ENCODE measurements around the gene IP6K1.
"Not testable (repeated sequence)": the region's sequence is repeated elsewhere in the genome, so short reads cannot be mapped to it uniquely, and the experiment has no call there.

Gene IP6K1

DNA sequence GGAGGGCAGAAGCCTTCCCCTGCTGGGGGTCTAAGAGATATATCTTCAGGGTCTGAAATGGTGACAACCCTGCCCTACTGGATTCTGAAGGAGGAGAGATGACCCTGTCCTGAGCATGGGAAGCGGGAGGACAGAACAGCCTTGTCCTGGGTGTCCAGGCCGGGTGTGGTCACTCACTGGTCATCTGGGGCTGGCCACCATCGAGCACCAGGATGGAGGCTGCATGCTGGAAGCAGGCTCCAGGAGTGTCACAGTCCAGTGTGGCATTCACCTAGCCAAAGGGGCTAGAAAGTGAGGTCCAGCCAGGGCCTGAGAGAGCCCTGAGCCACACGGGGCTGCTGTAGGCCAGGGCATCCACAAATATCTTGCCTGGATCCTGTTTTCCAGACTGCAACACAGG lies 8.1 kb upstream of the IP6K1 start:
- no peak for DNase-seq (ENCODE audit: low spot score)

- no peak for DNase-seq (ENCODE audit: low spot score)
Measured at GRCh38 chr3:49793486-49794085, 7.2 kb upstream of the IP6K1 start.

DNA sequence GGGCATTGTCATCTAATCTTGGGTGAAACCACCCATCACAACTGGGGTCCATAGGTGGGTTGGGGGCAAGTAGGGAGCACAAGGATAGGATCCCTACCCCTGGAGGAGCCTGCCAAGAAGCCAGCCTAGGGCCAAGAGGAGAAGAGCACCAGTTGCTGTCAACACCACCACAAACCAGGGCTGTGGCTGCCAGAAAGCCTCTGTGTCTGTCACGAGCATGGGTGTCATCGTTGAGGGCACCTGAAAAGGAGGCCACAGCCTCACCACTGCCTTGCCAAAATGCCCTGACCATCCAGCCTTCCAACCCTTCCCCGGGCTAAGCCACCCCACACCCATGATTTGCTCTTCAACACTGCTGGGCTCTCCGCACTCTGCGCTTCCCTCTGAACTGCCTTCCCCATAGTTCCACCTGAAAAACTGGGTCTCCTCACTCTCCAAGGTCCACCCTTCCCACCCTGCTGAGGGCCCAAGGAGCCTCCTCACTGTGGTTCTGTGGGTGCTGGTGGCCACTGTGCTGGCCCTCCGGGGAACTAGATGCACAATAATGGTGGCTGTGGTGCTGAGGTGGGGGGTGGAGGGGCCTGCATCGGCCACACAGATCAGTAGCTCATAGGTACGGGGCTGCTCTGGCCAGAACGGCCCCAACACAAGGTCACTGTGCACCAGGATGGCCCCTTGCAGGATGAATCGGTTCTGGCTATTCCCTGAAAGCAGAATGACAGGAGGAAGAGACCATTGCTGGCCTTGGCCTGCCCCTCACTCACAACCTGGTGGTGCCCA lies 6.2 kb upstream of the IP6K1 start:
- no peak for DNase-seq (ENCODE audit: low spot score)

DNA sequence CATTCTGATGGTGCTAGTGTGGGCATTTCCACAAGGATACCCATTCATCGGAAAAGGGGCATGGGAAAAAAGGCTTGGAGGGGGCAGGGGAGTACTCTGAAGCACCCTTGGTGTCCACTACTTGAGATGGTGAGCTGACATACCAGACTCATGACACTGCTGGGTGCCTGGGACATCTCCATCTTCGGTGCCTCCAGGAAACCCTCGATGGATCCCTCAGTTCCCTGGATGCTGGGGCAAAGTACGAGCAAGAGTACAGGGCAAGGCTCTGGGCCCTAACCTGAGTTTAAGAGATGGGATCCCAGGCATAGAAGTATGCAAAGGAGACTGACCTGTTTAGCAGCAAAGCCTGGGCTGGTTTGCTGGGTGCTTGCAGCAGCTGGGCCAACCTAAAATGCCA lies 5.2 kb upstream of the IP6K1 start:
- DNase-seq (ENCODE audit: low spot score), result no peak

- DNase-seq (ENCODE audit: low spot score), result no peak
Measured at GRCh38 chr3:49790626-49791411, 4.5 kb upstream of the IP6K1 start.

DNA sequence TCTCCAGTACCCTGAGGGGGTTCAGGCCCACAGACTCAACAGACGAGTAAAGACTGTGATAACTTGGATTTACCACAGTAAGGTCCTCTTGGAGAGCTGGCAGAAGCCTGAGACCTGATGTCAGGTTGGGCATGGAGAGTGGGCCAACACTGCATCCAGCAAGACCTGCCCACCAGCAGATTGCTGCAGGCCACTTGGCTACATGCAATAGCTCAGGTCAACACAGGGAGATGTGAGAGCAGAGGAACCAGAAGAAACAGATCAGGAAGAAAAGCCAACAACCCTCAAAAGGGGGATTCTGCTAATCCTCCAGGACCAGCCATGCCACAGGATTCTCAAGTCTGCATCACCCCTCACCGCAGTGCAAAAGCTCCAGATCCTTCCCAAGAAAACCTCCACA lies 1.7 kb upstream of the IP6K1 start:
- DNase-seq (ENCODE audit: low spot score), result no peak

- DNase-seq (ENCODE audit: low spot score), result no peak
Measured at GRCh38 chr3:49787536-49787935, 1.2 kb upstream of the IP6K1 start.

DNA sequence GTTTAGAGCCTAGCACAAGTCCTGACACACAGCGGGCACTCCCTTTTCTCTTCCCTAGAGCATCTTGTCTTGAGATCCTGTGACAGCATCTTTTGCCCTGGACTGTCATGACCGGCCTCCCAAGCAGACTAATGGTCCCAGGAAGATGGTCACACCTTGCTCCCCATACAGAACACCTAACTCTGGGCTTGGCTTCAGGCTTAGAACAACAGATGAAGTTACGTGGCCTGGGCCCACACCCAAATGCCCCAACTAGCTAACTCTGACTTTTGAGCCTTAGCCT lies 781 bp upstream of the IP6K1 start:
- DNase-seq (ENCODE audit: low spot score), result no peak

- DNase-seq (ENCODE audit: low spot score), result no peak
Measured at GRCh38 chr3:49785565-49786356, 581 bp downstream of the IP6K1 start.

DNA sequence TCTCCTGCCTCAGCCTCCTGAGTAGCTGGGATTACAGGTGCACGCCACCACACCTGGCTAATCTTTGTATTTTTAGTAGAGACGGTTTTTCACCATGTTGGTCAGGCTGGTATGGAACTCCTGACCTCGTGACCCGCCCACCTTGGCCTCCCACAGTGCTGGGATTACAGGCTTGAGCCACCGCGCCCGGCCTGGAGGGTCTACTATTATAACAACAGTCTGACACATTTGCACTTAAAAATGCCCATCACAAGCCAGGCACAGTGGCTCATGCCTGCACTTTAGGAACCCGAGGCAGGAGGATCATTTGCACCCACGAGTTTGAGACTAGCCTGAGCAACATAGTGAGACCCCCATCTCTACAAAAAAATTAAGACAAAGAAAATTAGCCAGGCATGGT lies 4.1 kb downstream of the IP6K1 start:
- not testable (repeated sequence) for DNase-seq (ENCODE audit: low spot score)

DNA sequence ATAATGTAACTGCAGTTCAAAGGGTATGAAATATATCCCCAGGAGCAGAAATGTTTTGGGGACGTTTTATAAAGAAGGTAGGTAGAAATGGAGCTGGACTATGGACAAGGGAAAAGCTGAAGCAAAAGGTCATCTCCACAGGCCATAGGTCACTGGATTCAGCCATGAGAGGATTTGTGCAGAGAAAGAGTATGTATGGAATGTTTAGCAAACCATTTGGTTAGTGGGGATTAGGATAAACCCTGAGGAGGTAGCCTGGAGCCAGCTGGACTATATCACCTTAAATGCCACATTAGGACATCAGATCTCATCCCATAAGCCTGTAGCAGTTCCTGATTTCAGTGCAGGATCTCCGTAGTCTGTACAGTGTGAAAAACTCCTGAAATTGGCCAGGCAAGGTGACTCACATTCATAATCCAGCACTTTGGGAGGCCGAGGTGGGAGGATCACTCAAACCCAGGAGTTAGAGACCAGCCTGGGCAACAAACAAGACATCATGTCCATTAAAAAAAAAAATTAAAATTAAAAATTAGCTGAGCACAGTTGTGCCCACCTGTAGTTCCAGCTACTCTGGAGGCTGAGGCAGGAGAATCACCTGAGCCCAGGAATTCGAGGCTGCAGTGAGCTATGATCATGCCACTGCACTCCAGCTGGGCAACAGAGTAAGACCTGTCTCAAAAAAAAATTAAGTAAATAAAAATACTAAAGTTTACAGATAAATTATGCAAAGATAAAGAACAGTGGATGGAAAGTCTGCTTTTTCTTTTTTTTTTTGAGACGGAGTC lies 4.7 kb downstream of the IP6K1 start:
- DNase-seq (ENCODE audit: low spot score), result no peak

DNA sequence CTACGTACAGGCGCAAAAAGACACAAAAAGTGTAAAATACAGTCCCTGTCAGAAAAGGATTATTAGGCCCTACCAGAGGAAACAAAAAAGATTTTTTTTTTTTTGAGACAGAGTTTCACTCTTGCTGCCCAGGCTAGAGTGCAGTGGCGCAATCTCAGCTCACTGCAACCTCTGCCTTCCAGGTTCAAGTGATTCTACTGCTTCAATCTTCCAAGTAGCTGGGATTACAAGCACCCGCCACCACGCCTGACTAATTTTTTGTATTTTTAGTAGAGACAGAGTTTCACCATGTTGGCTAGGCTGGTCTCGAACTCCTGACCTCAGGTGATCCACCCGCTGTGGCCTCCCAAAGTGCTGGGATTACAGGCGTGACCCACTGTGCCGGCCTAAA lies 5.4 kb downstream of the IP6K1 start:
- DNase-seq (ENCODE audit: low spot score), result not testable (repeated sequence)

DNA sequence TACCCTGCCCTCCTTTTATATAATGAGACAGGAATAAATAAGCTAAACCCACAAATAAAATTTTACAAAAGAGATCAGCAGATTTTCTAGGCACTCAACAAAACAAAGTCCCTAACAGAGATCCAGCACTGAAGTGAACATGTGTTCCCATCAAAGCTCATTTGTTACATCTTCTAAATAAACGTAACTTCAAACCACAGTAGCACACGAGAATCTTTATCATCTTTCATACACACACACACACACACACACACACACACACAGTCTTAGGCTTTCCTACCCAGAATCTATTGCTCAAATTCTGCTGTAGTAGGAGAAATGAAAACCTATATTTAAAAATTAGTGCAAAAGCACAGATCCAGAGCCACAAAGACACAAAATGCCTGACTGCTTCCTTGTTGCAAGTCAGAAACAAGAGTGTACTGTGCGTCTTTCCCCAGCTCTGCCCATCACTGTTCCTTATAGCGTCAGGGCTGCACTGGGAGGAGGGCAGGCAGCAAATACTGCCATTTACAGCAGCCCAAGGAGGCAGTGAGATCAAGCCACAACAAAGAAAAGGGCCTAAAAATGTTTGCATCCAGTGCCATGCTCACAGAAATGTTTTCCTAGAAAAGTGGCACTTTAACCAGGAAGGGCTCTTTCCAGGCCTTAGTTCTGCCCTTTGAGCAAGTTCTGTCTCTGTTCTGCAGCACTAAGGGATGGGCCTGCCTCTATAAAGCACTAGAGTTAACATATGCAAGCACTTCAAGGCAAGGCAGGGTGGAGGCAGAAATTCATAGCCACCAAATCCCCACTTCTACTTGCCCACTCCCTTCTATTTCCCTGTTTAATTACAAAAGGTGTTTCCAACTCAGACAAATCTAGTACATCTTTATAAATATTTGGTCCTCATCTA lies 6.0 kb downstream of the IP6K1 start:
- DNase-seq (ENCODE audit: low spot score), result no peak

DNA sequence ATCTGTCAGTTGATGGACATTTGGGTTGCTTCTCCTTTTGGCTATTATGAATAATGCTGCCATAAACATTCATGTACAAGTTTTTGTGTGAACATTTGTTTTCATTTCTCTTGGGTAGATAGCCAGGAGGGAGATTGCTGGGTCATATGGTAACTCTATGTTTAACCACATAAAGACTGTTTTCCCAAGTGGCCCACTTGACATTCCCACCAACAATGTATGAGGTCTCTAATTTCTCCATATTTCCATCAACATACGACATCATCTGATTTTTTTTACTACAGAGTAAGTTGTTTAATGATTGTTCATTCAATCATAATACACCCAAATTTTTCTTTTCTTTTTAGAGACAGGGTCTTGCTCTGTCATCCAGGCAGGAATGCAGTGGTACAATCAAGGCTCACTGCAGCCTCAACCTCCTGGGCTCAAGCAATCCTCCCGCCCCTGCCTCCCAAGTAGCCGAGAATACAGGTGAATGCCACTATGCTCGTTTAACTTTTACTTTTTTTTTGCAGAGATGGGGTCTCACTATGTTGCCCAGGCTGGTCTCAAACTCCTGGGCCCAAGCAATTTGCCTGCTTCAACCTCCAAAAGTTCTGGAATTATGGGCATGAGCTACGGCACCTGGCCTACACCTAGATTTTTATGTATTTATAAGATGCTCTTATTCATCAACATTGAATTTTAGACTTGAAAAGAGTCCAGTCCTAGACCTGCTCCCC lies 6.8 kb downstream of the IP6K1 start:
- DNase-seq (ENCODE audit: low spot score), result no peak

DNA sequence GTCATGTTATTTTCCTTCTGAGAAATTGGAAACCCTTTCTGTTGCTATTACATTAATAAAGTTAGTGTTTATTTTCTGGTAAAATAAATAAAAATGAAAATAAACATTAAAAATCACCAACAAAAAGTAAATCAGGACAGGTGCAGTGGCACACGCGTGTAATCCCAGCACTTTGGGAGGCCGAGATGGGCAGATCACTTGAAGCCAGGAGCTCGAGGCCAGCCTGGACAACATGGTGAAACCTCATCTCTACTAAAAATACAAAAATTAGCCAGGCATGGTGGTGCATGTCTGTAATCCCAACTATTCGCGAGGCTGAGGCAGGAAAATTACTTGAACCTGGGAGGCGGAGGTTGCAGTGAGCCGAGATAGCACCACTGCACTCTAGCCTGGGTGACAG lies 10.2 kb downstream of the IP6K1 start:
- DNase-seq (ENCODE audit: low spot score), result not testable (repeated sequence)

DNA sequence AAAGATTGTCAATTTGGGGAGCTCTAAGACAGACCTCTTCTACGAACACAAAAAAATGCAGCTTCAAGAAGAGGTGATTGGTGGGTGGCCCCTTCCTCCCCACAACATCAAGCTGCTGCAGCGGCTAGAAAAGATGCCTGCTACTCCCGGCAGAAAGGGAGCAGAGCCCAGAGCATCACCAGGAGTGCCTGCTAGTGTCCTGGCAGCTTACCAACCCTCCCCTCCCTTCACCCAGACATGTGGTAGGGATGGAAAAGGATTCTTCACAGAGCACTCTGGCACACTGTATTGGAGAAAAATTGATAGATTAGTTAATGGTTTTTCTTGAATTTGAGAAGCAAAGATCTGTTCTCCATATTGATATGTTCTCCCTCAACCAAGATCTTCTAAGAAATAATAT lies 10.8 kb downstream of the IP6K1 start:
- no peak for DNase-seq (ENCODE audit: low spot score)

DNA sequence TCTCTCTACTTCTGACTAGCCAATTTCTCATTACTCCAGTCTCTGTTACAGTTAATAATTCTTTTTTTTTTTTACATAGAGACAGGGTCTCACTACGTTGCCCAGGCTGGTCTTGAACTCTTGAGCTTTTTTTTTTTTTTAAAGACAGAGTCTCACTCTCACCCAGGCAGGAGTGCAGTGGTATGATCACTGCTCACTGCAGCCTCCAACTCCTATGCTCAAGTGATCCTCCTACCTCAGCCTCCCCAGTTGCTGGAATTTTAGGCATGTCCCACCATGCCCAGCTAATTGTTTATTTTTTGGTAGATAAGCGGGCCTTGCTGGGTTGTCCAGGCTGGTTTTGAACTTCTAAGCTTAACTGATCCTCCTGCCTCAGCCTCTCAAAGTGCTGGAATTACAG lies 13.6 kb downstream of the IP6K1 start:
- no peak for DNase-seq (ENCODE audit: low spot score)

DNA sequence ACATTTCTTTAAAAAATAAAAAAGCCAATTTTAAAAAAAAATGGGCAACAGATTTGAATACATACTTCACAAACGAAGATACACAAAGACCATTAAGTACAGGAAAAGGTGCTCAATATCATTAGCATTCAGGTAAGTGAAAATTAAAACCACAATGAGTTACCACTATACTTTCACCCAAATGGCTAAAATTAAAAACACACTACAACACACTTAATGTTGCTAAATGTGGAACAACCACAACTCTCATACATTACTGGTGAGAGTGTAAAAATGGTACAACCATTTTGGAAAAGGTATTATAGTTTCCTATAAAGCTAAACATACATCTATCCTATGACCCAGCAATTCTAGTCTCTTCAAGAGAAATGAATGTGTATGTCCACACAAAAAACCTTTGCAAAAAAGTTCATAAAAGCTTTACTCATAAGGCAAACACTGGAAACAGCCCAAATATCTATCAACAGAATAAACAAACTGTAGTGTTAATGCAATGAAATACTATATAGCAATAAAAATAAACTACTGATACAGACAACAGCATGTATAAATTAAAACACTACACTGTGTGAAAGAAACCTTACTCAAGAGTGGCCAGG lies 14.9 kb downstream of the IP6K1 start:
- DNase-seq (ENCODE audit: low spot score), result no peak

- DNase-seq (ENCODE audit: low spot score), result no peak
Measured at GRCh38 chr3:49769926-49770325, 16.4 kb downstream of the IP6K1 start.
